ENCODE results near the gene TIMP2.

DNA sequence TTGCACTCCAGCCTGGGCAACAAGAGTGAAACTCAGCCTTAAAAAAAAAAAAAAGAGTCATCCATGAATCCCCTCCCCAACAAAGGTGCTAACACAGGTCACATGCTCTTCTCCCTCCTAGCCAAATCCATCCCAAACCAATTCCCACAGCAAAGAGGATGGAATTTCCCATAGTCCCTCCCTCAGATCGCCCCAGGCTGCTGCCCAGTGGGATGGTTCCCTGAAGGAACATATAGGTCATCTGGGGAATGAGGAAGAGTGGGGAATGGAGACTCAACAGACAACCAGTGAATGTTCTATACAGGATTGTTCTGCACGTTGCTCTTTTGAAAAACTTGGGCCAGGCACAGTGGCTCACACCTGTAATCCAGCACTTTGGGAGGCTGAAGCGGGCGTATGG lies 36.4 kb upstream of the TIMP2 start:
- no peak for TF ChIP-seq POLR2A (IDR thresholded peaks at IDR 0.05)
- TF ChIP-seq, protein P1, sequence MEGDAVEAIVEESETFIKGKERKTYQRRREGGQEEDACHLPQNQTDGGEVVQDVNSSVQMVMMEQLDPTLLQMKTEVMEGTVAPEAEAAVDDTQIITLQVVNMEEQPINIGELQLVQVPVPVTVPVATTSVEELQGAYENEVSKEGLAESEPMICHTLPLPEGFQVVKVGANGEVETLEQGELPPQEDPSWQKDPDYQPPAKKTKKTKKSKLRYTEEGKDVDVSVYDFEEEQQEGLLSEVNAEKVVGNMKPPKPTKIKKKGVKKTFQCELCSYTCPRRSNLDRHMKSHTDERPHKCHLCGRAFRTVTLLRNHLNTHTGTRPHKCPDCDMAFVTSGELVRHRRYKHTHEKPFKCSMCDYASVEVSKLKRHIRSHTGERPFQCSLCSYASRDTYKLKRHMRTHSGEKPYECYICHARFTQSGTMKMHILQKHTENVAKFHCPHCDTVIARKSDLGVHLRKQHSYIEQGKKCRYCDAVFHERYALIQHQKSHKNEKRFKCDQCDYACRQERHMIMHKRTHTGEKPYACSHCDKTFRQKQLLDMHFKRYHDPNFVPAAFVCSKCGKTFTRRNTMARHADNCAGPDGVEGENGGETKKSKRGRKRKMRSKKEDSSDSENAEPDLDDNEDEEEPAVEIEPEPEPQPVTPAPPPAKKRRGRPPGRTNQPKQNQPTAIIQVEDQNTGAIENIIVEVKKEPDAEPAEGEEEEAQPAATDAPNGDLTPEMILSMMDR (IDR thresholded peaks at IDR 0.05), result no peak

Measured in breast epithelium (tissue), 3 donors.